GM23248 (cell line): ENCODE results near the gene GLB1L2.

Source experiments
- EZH2 ChIP-seq: fragments of 200-600 bp; sonication (generic); IDR thresholded peaks from 2 replicates; pipeline ENCODE4 v1.6.1; 2018; ENCODE audit warnings: antibody characterized with exemption, mild to moderate bottlenecking; ENCODE audit not compliant: insufficient read depth, poor library complexity, severe bottlenecking
- EZH2phosphoT487 ChIP-seq: fragments of 200-600 bp; sonication (generic); IDR thresholded peaks from 2 replicates; pipeline ENCODE4 v1.6.1; 2018; ENCODE audit warnings: antibody characterized with exemption, moderate library complexity, mild to moderate bottlenecking, low read depth; ENCODE audit not compliant: insufficient read depth

- TF ChIP-seq EZH2 (no peak), EZH2phosphoT487 (no peak)
Measured at GRCh38 chr11:134395002-134395401, 63.2 kb downstream of the GLB1L2 start.
